GM20000 (cell line): Measurements from ENCODE around the gene TAS2R40.
"Not testable (repeated sequence)": the region's sequence is repeated elsewhere in the genome, so short reads cannot be mapped to it uniquely, and the experiment has no call there.

ENCODE experiments used
- DNase-seq: peaks from one replicate; pipeline ENCODE4 v3.0.0; 2012; ENCODE audit warnings: low spot score
- CTCF ChIP-seq: IDR thresholded peaks from 2 replicates; pipeline ENCODE4 v1.5.1; 2012; ENCODE audit warnings: mild to moderate bottlenecking, control low read depth; ENCODE audit errors: extremely low read depth, missing control alignments

TAS2R40 gene

DNA sequence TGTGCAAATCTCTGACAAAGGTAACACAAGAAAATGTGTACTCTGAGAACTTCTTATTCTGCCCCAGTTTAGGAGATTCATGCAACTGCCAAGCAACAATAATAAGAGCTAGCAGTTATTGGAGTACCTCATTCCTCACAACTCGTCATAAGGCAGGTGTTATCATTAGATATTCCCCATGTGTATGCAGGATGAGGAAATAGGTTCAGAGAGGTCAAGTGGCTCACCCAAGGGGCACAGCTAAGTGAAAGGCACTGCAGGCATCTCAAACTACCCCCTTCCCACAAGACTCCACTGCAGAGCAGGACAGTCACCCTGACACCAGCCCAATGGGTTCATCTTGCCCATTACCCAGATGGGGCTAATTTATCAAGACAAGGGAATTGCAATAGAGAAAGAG lies 40.1 kb downstream of the TAS2R40 start:
- DNase-seq = no peak
- no peak for TF ChIP-seq CTCF

GRCh38 chr7:143263266-143264195 lies 41.7 kb downstream of the TAS2R40 start, which contains the start of gene GSTK1:
TSS of gene GSTK1 (plus strand) at chr7:143263441. CDS start at chr7:143263514, 73 bp downstream.
- peak; percentile 84 for DNase-seq
- TF ChIP-seq CTCF = no peak

DNA sequence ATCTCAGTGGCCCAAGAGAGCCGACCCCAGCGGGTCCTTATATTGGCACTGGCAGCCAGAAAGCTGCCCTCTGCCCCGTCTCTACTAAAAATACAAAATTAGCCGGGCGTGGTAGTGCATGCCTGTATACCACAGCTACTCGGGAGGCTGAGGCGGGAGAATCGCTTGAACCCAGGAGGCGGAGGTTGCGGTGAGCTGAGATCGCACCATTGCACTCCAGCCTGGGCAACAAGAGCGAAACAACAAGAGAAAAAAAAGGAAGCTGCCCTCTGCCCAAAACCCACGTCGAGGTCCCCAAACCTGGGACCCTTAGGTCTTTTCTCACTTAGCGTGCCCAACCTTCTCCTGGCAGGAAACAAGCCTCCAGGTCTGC lies 42.3 kb downstream of the TAS2R40 start:
- DNase-seq = not testable (repeated sequence)

GRCh38 chr7:143265017-143265693 lies 43.3 kb downstream of the TAS2R40 start:
- no peak for DNase-seq

GRCh38 chr7:143269251-143269650 lies 47.4 kb downstream of the TAS2R40 start:
- no peak for DNase-seq
- no peak for TF ChIP-seq CTCF

More at GRCh38 chr7:143265017-143265693, 43.3 kb downstream of the TAS2R40 start:
- no peak for TF ChIP-seq CTCF

DNA sequence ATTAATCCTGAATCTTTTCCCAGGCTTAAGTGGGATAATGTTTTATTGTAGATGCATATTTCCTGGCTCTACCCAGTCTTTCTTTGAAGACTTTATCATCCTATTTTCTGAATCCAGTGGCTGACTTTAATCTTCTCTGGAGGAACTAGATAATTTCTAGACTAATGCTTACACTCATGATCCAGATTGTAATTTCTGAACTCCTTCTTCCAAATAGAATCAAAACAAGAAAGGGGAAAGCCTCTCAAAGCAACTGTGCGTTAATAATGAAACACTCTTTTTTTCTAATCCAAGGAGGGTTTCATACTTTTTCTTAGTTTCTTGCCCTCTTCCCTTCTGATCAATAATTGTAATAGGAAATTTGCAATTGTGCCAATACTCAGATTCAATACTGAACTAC lies 49.4 kb downstream of the TAS2R40 start:
- TF ChIP-seq CTCF = no peak
- DNase-seq = no peak
